GM18526 (cell line): ENCODE results near the gene CNIH3.

ENCODE experiments used
- POLR2A ChIP-seq: IDR thresholded peaks from 3 replicates; pipeline ENCODE4 v1.6.1; 2011; ENCODE audit not compliant: insufficient read length; ENCODE audit errors: extremely low read depth

CNIH3 gene

DNA sequence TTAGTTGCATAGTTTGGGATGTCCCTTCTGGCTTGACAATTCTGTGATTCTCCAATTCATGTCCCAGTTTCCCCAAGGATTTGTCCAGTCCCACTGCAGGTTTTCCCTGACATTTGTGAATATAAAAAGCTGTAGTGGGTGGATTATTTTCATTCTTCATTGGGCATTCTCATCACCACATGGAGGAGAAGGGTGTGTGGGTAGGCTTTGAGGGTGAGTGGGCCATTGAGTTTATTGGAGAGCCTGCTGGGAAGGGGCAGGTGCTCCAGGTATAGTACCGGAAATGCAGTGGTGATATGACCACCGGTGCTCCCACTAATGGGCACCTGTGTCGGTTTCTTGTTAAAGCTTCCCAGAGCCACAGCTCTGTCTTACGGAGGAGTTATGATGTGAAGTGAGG is 74.5 kb downstream of the CNIH3 start:
- TF ChIP-seq POLR2A, result no peak

DNA sequence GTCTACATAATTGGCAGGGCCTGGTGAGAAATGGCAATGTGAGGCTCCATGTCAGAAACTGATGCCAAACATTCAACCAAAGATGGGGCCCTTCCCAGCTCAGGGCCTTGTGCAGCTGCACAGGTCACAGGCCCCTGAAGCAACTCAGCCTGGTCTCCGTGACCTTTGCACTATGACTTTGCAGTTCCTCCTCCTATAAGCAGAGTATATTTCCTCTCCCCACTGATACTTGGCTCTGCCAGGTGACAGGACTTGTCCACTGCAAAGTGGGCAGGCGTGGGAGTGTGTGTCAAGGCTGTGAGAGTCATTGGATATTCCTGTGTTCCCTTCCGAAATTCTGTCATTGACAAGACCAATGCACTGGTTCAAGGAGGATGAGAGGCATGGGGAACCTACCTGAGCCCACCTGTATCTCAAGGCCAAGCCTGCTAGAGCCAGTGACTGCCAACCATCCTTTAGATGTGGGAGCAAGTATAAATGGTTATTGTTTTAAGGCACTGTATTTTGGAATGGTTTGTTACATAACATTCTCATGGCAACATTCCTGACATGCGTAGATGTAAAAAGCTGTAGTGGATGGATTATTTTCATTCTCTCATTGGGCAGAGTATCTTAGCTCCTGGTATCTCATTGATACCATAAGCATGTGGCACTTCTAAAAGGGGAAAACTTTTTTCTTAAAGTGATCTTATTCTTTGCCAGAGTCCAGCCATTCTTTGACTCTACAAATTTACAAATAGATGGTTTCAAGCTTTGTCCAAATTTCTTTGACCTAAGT is 75.2 kb downstream of the CNIH3 start:
- no peak for TF ChIP-seq POLR2A

DNA sequence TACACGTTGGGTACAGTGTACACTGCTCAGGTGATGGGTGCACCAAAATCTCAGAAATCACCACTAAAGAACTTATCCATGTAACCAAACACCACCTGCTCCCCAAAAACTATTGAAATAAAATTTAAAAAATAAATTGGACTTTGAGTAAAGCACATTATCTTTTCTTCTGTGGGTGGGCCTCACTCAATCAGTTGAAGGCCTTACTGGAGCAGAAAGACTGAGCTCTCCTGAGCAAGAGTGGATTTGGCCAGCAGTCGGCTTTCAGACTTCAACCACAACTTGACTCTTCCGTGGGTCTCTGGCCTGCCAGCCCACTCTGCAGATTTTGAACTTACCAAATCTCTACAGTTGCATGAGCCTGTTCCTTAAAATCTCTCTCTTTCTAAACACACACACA is 78.9 kb downstream of the CNIH3 start:
- no peak for TF ChIP-seq POLR2A

DNA sequence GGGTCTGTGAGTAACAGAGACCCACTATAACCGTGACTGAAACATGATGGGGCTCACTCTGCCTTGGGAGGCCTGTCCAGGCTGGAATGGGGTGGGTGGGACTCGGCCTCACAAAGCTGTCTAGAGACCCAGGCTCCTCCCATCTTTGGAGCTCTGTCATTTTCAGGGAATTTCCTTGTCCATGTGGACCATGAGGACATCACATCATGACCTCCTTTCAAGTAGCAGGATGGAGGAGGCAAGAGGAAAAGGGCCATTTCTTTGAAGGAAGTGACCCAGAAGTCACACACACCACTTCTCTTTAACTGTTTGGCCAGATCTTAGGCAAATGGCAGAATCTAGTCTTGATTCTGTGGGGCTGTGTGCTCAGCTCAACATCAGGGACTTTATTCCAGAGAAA is 79.9 kb downstream of the CNIH3 start:
- TF ChIP-seq POLR2A, result no peak

DNA sequence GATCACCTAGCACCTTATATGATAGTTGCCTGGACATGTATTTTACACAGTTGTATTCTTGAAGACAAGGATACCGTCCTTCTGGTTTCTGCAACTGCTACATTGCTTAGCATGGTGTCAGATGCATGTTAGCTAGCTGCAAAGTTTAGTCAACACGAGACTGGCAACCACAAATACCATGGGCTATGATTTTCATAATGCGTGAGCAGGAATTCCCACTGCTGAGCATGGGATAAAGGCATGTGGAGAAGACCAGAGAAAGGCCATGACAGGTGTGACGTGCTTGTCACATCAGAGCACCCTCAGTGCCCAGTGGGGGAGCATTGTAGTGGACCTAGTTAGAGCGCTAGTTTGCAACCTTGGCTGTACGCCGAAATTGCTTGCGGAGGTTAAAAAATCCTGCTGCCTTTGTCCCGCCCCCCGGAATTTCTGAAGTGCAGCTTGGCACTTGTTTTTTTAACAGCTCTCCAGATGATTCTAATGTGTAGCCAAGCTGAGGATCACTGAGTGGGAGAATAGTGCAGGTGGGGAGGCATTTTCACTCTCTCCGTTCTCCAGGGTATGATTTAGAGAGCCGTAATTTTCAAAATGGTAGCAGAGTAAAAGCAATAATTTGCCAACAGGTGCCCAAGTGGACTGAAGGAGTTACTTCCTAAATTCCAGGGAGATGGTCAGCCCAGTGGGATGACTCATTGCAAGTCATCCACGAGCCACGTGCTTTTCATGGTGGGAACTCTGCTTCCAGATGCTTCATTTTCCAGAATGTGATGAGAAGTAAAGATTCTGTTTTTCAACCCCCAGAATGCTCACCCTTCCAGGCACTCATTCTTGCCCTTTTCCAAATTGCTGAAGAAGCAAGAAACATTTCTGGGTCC is 81.0 kb downstream of the CNIH3 start:
- TF ChIP-seq POLR2A, result no peak

DNA sequence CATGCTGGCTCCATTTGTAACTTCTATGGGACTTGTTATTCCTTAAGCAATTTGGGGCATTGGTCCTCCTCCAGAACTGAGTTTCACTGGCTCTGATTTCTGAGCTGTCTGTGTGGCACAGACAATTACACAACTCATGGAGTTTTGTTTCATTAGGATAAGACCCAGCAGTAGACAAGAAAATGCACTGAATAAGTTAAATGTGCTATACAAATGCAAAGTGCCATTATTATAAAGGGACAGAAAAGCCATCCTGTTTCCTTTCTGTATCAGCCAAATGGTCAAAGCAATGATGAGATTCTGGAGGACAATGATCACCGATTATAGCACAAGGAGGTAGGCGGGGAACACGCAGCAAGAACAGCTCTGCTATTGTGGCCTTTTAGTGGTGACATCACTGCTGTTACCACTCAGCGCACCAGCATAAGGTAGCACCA is 81.9 kb downstream of the CNIH3 start:
- no peak for TF ChIP-seq POLR2A

DNA sequence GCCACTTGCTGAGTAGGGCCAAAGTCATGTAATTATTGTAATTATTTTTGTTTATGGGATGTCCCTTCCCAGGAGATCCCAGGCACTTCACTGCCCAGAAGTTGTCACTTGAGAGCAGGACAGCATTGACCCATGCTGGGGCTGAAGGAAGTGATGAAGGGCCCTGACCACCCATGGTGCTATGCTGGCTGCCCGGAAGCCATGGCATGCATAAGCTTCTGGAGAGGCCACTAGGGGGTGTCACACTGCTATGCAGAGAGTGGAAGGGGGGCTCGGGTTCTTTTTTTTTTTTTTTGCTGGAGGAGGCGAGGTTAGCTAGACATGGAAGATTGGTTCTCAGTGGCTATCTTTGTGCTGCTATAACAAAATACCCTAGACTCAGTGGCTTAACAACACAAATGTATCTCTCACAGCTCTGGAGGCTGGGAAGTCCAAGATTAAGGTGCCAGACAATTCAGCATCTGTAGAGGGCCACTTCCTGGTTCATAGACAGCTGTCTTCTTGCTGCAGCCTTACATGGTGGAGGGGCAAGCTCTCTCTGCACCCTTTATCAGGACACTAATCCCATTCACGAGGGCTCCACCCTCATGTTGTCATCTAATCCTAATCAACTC is 84.9 kb downstream of the CNIH3 start:
- TF ChIP-seq POLR2A, result no peak

DNA sequence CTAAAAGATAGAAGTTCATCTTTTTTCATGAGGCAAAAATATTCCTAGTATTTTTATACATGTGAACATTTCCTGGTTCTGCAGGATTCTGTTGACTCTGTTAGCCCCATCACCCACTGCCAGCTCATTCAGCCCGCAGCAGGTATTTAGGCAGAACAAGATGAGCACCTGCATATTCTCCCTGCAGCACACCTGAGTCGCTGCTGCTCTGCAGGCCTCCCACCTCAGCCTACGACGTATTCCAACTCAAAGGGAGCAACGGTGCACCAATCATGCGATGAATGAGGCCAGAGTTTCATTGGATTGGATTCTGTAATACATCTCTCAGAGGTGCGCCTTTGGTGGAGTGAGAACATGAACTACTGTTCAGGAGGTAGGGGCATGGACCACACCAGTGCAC is 87.6 kb downstream of the CNIH3 start:
- TF ChIP-seq POLR2A, result no peak

DNA sequence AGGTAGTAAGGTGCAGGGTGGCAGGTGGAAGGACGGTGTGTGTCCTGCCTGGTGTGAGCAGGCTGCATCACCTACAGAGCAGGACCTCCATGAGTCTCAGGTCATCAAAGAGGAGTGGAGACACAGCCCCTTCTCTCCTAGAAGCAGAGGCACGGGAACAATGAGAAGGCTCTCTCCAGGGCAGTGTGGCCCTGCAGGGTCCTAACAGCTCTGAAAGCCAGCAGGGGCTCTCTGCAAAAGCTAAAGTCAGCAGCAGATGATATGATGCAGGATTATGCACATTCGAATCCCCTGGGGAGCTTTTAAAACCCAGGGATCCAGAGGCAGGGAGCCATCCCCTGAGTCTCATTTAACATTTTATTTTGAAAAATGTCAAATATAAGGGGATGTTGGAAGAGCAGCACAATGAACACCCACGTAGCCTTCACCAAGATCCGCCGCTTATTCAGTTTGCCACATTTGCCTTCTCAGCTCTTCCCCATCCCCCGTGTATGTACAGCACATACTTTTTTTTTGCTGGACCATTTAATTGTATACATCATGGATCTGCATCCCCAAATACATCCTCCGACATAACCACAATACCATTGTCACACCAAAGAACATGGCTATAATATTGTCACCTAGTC is 88.1 kb downstream of the CNIH3 start:
- no peak for TF ChIP-seq POLR2A

DNA sequence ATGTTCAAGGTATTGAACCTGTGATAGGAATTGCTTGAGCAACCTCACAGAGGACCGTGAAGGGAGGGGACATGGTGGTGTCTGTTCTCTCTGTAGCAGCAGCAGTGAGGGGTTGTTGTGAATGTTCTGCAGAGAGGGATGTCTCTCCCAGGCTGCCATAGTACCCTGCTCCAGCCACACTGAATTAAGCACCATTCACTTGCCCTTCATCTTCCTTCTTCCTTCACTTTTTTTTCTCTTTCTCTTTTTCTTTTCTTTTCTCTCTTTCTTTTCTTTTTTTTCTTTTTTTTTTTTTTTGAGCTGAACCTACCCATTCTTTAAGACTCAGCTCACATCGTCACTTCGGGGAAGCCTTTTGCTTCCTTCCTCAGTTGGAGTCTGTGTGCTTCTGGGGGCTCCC is 89.5 kb downstream of the CNIH3 start:
- TF ChIP-seq POLR2A, result no peak

DNA sequence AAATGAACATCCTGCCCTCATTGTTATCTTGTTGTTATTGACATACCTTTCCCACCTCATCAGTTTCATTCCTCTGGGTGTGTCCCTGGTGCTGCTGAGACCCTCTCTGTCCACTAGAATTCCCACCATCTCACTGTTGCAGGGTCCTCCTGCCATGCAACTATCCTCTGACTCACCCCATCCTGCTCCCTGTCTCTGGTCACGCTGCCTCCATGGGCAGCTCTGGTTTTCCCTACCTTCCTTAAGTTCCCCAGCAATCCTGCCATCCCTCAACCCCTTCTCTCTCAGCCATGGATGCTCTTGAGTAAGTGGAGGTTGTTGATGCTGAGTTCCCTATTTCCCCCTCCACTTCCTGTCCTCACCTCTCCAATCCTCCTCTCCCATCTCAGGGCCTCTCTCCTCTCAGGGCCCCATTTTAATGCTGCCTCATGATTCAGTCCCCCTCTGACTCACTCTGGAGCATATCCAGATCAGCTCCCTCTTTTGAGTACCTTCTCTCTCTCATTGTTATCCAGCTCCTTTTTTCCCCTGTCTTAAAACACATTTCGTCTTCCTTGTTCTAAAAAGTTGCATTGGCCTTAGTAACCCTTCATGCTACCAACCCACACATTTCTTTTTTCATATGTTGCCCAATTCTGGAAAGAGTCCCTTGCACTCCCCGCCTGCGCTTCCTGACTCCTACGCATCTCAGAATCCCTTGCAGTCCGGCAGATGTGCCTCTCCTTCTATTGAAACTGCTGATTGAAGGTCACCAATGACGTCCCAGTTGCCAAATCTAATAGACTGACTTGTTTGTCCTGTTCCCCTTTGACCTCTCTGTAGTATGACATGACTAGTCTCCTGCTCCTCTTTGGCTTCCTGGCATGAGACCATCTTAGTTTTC is 92.0 kb downstream of the CNIH3 start:
- TF ChIP-seq POLR2A, result no peak

DNA sequence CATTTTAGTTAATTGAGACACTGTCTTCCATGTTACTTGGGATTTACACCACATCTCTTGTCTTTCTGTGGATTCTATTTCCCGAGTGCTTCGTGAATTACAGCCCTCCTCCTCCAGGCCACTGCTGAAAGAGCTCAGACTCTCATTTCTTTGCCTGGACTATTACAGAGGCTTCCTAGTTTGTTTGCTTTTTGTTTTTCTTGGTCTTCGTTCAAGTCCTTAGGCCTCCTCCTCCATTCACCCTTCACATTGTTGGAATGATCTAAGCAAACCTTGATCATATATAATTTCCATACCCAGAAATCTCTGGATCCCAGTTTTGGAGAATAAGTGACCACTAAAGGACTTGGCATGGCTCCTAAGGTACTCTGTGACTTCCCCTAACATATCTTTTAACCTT is 94.1 kb downstream of the CNIH3 start:
- no peak for TF ChIP-seq POLR2A

DNA sequence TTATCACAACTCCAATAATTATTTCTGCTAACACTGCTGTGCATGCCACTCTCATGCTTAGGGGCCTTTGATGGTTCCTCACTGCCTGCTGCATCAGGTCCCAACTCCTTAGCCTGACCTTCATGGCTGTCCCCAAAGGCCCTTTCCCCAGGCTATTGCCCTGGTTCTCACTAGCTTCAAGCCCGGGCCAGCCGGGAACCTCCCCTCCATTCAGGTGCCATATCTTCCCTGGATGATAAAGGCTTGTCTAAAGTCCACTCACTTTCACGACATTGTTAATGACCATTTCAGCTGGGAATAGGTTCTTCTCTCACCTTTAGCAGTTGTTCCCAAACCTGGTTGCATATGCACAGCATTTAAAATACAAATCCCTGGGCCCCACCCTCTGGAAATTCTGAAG is 95.8 kb downstream of the CNIH3 start:
- TF ChIP-seq POLR2A, result no peak

DNA sequence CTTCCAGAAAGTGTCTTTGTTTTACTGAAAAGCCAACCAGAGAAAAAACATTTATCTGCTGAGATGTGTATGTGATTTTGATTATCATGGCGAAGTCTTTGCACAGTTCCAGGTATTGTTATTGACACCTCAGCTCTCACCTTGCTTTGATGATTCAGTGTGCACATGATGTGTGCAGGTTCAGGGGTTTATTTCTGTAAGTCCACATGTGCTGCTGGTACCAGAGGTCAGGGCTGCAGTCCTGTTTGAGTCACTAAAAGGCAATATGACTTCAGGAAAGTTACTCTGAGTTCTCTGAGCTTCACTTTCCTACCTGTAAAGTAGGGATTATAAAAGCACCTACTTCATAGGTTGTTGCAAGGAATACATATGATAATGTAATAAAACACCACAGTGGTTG is 97.1 kb downstream of the CNIH3 start:
- TF ChIP-seq POLR2A, result no peak
